Embryonic facial prominence (tissue), 1 donor: ENCODE measurements around the gene TENT5C.

ENCODE experiments used
- DNase-seq: peaks from one replicate; pipeline ENCODE4 v3.0.0-alpha.2; 2016; ENCODE audit errors: extremely low spot score

The TENT5C gene

GRCh38 chr1:117634631-117635030 is 28.8 kb downstream of the TENT5C start:
- DNase-seq, result no peak

GRCh38 chr1:117635805-117636204 is 30.0 kb downstream of the TENT5C start:
- DNase-seq, result no peak

GRCh38 chr1:117636637-117637425 is 31.0 kb downstream of the TENT5C start:
- no peak for DNase-seq

GRCh38 chr1:117638141-117638540 is 32.3 kb downstream of the TENT5C start:
- no peak for DNase-seq

GRCh38 chr1:117638759-117639158 is 32.9 kb downstream of the TENT5C start:
- no peak for DNase-seq

GRCh38 chr1:117639741-117640140 is 33.9 kb downstream of the TENT5C start:
- DNase-seq, result no peak

- DNase-seq, result no peak
Measured at GRCh38 chr1:117641536-117641935, 35.7 kb downstream of the TENT5C start.

- DNase-seq, result no peak
Measured at GRCh38 chr1:117642963-117643362, 37.1 kb downstream of the TENT5C start.

- DNase-seq, result no peak
Measured at GRCh38 chr1:117643601-117644000, 37.8 kb downstream of the TENT5C start.

GRCh38 chr1:117644696-117645311 is 39.0 kb downstream of the TENT5C start:
- DNase-seq, result no peak

- DNase-seq, result no peak
Measured at GRCh38 chr1:117645343-117645742, 39.5 kb downstream of the TENT5C start.

GRCh38 chr1:117646007-117646811 is 40.4 kb downstream of the TENT5C start:
- no peak for DNase-seq

- DNase-seq, result no peak
Measured at GRCh38 chr1:117646956-117647355, 41.1 kb downstream of the TENT5C start.

- DNase-seq, result no peak
Measured at GRCh38 chr1:117648015-117648414, 42.2 kb downstream of the TENT5C start.

- no peak for DNase-seq
Measured at GRCh38 chr1:117650840-117651568, 45.2 kb downstream of the TENT5C start.

- no peak for DNase-seq
Measured at GRCh38 chr1:117651616-117652015, 45.8 kb downstream of the TENT5C start.

GRCh38 chr1:117652421-117652820 is 46.6 kb downstream of the TENT5C start:
- no peak for DNase-seq

- no peak for DNase-seq
Measured at GRCh38 chr1:117653195-117653594, 47.3 kb downstream of the TENT5C start.

- DNase-seq, result no peak
Measured at GRCh38 chr1:117653732-117654492, 48.1 kb downstream of the TENT5C start.

- DNase-seq, result no peak
Measured at GRCh38 chr1:117654493-117655219, 48.8 kb downstream of the TENT5C start.

- no peak for DNase-seq
Measured at GRCh38 chr1:117655220-117655577, 49.4 kb downstream of the TENT5C start.
